HepG2 (cell line): Measurements from ENCODE around the gene JADE2. TPM values are rescaled to one million over a fixed set of nuclear protein-coding genes. Genes with fewer than 3 reads are reported as not detected.
A peak's percentile ranks its signal among the peaks of the same experiment; 100 is the strongest.

Experiments
- BHLHE40 ChIP-seq: IDR thresholded peaks from 2 replicates; pipeline ENCODE4 v1.6.1; 2011; ENCODE audit warnings: low read length, improper control_type of control experiment
- BRCA1 ChIP-seq: sonication (generic); formaldehyde crosslinking; IDR thresholded peaks from 2 replicates; pipeline ENCODE4 v1.4.0; 2020; ENCODE audit warnings: missing genetic modification reagents
- CEBPB ChIP-seq: IDR thresholded peaks from 2 replicates; pipeline ENCODE4 v1.6.1; 2011; ENCODE audit warnings: low read depth, low read length, improper control_type of control experiment, borderline replicate concordance
- FOXA3 ChIP-seq: IDR thresholded peaks from 2 replicates; pipeline ENCODE4 v1.6.1; 2016; ENCODE audit warnings: missing genetic modification reagents, missing compliant biosample characterization
- JUND ChIP-seq: sonication (generic); formaldehyde crosslinking; IDR thresholded peaks from 2 replicates; pipeline ENCODE4 v1.8.0; 2022; ENCODE audit warnings: mild to moderate bottlenecking, missing genetic modification reagents
- LCORL ChIP-seq, 2 experiments: fragments of 450-650 bp in 1 of 2; sonication (generic) in 1 of 2; formaldehyde crosslinking in 1 of 2; IDR thresholded peaks; 2 replicates each; pipeline versions ENCODE4 v1.5.0 to v1.6.1; 2017 to 2020; ENCODE audit warnings: antibody characterized with exemption in 1 of 2, missing genetic modification reagents in 1 of 2
- MAFF ChIP-seq: IDR thresholded peaks from 2 replicates; pipeline ENCODE4 v1.6.1; 2011; ENCODE audit warnings: low read depth, low read length, improper control_type of control experiment
- NCOR1 ChIP-seq: fragments of 200-600 bp; sonication (generic); IDR thresholded peaks from 2 replicates; pipeline ENCODE4 v1.7.0; 2017; ENCODE audit warnings: antibody characterized with exemption, low read length, borderline replicate concordance
- NR2F6 ChIP-seq, 2 experiments: IDR thresholded peaks; 2 replicates each; pipeline ENCODE4 v1.6.1; 2016; ENCODE audit warnings: antibody characterized with exemption in 1 of 2, mild to moderate bottlenecking in 1 of 2
- ONECUT2 ChIP-seq: sonication (generic); formaldehyde crosslinking; IDR thresholded peaks from 2 replicates; pipeline ENCODE4 v1.4.0; 2020; ENCODE audit warnings: missing genetic modification reagents
- PPARG ChIP-seq: conservative IDR thresholded peaks from 2 replicates; pipeline ENCODE4 v1.6.1; 2016; ENCODE audit warnings: missing biosample characterization, missing genetic modification reagents
- SAP130 ChIP-seq: IDR thresholded peaks from 2 replicates; pipeline ENCODE4 v1.6.1; 2016; ENCODE audit warnings: low read depth
- SIX4 ChIP-seq: sonication (generic); formaldehyde crosslinking; IDR thresholded peaks from 2 replicates; pipeline ENCODE4 v1.4.0; 2020; ENCODE audit warnings: missing genetic modification reagents
- SP1 ChIP-seq, 2 experiments: fragments of 450-650 bp in 1 of 2; sonication (generic) in 1 of 2; formaldehyde crosslinking in 1 of 2; IDR thresholded peaks; 2 replicates each; pipeline versions ENCODE4 v1.4.0 to v1.6.1; 2016 to 2020; ENCODE audit warnings: missing genetic modification reagents in 1 of 2
- ZNF44 ChIP-seq: sonication (generic); formaldehyde crosslinking; IDR thresholded peaks from 2 replicates; pipeline ENCODE4 v1.5.1; 2020; ENCODE audit warnings: mild to moderate bottlenecking, missing genetic modification reagents
- polyA plus RNA-seq, 8 experiments: library from polyadenylated mRNA; depleted of rRNA in 3 of 8; stranded (reverse) in 7 of 8; unstranded in 1 of 8; fragments of >200 nt; fragmentation: Illumina TruSeq in 4 of 8; extraction: Trizol in 4 of 8; gene quantifications; 2 replicates each; pipeline versions ENCODE4 v1.2.1 to v1.2.3, GENCODE V29; 2011 to 2016; ENCODE audit warnings: low read depth in 4 of 8, missing spikeins in 1 of 8, mixed read lengths in 1 of 8; ENCODE audit not compliant: insufficient read depth in 1 of 8
- total RNA-seq, 5 experiments: library from RNA; depleted of rRNA; stranded (reverse); fragments of >200 nt; fragmentation: Illumina TruSeq; extraction: Trizol; gene quantifications; 2 replicates each; pipeline ENCODE4 v1.2.3, GENCODE V29; 2016; ENCODE audit warnings: low read depth in 1 of 5
- TF ChIP-seq, protein P1 (sequence below): sonication (generic); IDR thresholded peaks from 2 replicates; pipeline ENCODE4 v1.6.1; 2016; ENCODE audit warnings: low read depth, borderline replicate concordance
- TF ChIP-seq, protein P2 (sequence below): IDR thresholded peaks from 2 replicates; pipeline ENCODE4 v1.4.0; 2020; ENCODE audit warnings: mild to moderate bottlenecking, missing genetic modification reagents
- TF ChIP-seq, protein P3 (sequence below): sonication (generic); formaldehyde crosslinking; IDR thresholded peaks from 2 replicates; pipeline ENCODE4 v1.5.1; 2020; ENCODE audit warnings: missing genetic modification reagents, mild to moderate bottlenecking, borderline replicate concordance
- TF ChIP-seq, protein P4 (sequence below): IDR thresholded peaks from 2 replicates; pipeline ENCODE4 v1.6.1; 2016
- TF ChIP-seq, protein P5 (sequence below): sonication (generic); formaldehyde crosslinking; IDR thresholded peaks from 2 replicates; pipeline ENCODE4 v1.4.0; 2020; ENCODE audit warnings: missing genetic modification reagents

The JADE2 gene
- total and polyA plus RNA-seq, 2 of the 13 experiments (the other 11 are each of a cell fraction or from before 2014, with no cell fraction given): 7.5 to 15.1 TPM

DNA sequence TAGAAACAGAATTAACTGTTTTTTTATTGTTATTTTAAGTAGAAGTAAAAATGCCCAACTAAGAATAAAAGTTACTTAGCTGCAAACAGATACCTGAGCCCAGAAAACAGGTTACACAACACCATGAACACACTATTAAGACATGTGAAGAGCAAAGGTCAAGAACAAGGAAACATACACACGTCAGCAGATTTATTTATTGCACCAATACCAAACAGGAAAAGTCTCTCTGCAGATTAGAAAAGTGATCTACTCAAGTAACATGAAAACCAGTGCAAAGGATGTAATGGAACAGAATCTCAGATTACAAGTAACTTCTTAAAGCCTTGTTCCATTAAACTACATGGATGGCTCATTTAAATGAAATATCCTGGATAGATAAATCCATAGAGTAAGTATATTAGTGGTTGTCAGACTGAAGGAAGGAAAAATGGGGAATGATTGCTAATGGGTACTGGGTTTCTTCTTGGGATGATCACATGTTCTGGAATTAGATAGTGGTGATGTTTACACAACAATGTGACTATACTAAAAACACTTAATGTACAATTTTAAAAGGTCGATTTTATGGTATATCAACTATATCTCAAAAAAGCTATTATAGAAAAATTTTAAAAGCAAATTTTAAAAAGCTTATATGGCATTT lies 101.0 kb downstream of the JADE2 start (continued):
- TF ChIP-seq SIX4 (CRISPR knock-in tag): peak; percentile 52; the same call in 1 of the 2 replicates
- no peak for TF ChIP-seq ZNF44 (CRISPR knock-in tag)
- TF ChIP-seq BHLHE40: no peak
- TF ChIP-seq NR2F6 (IDR thresholded peaks at IDR 0.05): peak; percentile 77
- TF ChIP-seq NR2F6 (CRISPR knock-in tag; IDR thresholded peaks at IDR 0.05): peak; percentile 87
- TF ChIP-seq, protein P1, sequence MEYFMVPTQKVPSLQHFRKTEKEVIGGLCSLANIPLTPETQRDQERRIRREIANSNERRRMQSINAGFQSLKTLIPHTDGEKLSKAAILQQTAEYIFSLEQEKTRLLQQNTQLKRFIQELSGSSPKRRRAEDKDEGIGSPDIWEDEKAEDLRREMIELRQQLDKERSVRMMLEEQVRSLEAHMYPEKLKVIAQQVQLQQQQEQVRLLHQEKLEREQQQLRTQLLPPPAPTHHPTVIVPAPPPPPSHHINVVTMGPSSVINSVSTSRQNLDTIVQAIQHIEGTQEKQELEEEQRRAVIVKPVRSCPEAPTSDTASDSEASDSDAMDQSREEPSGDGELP: 0 out of 2 replicates have a peak, but pooled peaks have one; percentile 25
- TF ChIP-seq, protein P2, sequence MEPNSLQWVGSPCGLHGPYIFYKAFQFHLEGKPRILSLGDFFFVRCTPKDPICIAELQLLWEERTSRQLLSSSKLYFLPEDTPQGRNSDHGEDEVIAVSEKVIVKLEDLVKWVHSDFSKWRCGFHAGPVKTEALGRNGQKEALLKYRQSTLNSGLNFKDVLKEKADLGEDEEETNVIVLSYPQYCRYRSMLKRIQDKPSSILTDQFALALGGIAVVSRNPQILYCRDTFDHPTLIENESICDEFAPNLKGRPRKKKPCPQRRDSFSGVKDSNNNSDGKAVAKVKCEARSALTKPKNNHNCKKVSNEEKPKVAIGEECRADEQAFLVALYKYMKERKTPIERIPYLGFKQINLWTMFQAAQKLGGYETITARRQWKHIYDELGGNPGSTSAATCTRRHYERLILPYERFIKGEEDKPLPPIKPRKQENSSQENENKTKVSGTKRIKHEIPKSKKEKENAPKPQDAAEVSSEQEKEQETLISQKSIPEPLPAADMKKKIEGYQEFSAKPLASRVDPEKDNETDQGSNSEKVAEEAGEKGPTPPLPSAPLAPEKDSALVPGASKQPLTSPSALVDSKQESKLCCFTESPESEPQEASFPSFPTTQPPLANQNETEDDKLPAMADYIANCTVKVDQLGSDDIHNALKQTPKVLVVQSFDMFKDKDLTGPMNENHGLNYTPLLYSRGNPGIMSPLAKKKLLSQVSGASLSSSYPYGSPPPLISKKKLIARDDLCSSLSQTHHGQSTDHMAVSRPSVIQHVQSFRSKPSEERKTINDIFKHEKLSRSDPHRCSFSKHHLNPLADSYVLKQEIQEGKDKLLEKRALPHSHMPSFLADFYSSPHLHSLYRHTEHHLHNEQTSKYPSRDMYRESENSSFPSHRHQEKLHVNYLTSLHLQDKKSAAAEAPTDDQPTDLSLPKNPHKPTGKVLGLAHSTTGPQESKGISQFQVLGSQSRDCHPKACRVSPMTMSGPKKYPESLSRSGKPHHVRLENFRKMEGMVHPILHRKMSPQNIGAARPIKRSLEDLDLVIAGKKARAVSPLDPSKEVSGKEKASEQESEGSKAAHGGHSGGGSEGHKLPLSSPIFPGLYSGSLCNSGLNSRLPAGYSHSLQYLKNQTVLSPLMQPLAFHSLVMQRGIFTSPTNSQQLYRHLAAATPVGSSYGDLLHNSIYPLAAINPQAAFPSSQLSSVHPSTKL: peak; percentile 75
- no peak for TF ChIP-seq LCORL (IDR thresholded peaks at IDR 0.05)
- peak; percentile 17; the same call in 1 of the 2 replicates for TF ChIP-seq LCORL (CRISPR knock-in tag; IDR thresholded peaks at IDR 0.05)
- TF ChIP-seq, protein P3, sequence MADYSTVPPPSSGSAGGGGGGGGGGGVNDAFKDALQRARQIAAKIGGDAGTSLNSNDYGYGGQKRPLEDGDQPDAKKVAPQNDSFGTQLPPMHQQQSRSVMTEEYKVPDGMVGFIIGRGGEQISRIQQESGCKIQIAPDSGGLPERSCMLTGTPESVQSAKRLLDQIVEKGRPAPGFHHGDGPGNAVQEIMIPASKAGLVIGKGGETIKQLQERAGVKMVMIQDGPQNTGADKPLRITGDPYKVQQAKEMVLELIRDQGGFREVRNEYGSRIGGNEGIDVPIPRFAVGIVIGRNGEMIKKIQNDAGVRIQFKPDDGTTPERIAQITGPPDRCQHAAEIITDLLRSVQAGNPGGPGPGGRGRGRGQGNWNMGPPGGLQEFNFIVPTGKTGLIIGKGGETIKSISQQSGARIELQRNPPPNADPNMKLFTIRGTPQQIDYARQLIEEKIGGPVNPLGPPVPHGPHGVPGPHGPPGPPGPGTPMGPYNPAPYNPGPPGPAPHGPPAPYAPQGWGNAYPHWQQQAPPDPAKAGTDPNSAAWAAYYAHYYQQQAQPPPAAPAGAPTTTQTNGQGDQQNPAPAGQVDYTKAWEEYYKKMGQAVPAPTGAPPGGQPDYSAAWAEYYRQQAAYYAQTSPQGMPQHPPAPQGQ (CRISPR knock-in tag): no peak
- peak; percentile 98 for TF ChIP-seq MAFF
- TF ChIP-seq BRCA1 (CRISPR knock-in tag): no peak
- TF ChIP-seq, protein P4, sequence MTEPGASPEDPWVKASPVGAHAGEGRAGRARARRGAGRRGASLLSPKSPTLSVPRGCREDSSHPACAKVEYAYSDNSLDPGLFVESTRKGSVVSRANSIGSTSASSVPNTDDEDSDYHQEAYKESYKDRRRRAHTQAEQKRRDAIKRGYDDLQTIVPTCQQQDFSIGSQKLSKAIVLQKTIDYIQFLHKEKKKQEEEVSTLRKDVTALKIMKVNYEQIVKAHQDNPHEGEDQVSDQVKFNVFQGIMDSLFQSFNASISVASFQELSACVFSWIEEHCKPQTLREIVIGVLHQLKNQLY (CRISPR knock-in tag): peak; percentile 77
- TF ChIP-seq SAP130 (CRISPR knock-in tag): peak; percentile 55
- no peak for TF ChIP-seq SP1 (IDR thresholded peaks at IDR 0.05)
- no peak for TF ChIP-seq SP1 (CRISPR knock-in tag; IDR thresholded peaks at IDR 0.05)
- peak; percentile 85 for TF ChIP-seq CEBPB
- TF ChIP-seq NCOR1: peak; percentile 61
- TF ChIP-seq ONECUT2: no peak
- no peak for TF ChIP-seq JUND (CRISPR knock-in tag)
- 0 out of 2 replicates have a peak, but pooled peaks have one; percentile 19 for TF ChIP-seq PPARG (CRISPR knock-in tag)
- TF ChIP-seq, protein P5, sequence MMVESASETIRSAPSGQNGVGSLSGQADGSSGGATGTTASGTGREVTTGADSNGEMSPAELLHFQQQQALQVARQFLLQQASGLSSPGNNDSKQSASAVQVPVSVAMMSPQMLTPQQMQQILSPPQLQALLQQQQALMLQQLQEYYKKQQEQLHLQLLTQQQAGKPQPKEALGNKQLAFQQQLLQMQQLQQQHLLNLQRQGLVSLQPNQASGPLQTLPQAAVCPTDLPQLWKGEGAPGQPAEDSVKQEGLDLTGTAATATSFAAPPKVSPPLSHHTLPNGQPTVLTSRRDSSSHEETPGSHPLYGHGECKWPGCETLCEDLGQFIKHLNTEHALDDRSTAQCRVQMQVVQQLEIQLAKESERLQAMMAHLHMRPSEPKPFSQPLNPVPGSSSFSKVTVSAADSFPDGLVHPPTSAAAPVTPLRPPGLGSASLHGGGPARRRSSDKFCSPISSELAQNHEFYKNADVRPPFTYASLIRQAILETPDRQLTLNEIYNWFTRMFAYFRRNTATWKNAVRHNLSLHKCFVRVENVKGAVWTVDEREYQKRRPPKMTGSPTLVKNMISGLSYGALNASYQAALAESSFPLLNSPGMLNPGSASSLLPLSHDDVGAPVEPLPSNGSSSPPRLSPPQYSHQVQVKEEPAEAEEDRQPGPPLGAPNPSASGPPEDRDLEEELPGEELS (CRISPR knock-in tag): peak; percentile 51
- peak; percentile 14; the same call in 1 of the 2 replicates for TF ChIP-seq FOXA3
